Cardiac muscle cell (in vitro differentiated cells and primary cell): ENCODE data around the gene GALNT14. TPM values are rescaled to one million over a fixed set of nuclear protein-coding genes. Genes with fewer than 3 reads are reported as not detected.
A peak's percentile ranks its signal among the peaks of the same experiment; 100 is the strongest.

Experiments
- DNase-seq, 2 donors: peaks; one replicate each; pipeline versions ENCODE4 v3.0.0 to v3.0.0-alpha.2; 2010 to 2017; ENCODE audit warnings: low read depth in 1 of 2, low spot score in 1 of 2
- H3K27ac ChIP-seq: fragments of 200-600 bp; sonication (generic); 2 replicates; pipeline ENCODE4 v1.5.1; 2016
- H3K27me3 ChIP-seq: fragments of 200-600 bp; sonication (generic); 2 replicates; pipeline ENCODE4 v1.6.0; 2016; ENCODE audit warnings: control low read depth
- H3K36me3 ChIP-seq: fragments of 200-600 bp; sonication (generic); 2 replicates; pipeline ENCODE4 v1.5.1; 2016; ENCODE audit warnings: control low read depth
- H3K4me1 ChIP-seq: fragments of 200-600 bp; sonication (generic); 2 replicates; pipeline ENCODE4 v1.8.1; 2017; ENCODE audit warnings: low read depth, mild to moderate bottlenecking, mixed run types
- H3K4me3 ChIP-seq: fragments of 200-600 bp; sonication (generic); 2 replicates; pipeline ENCODE4 v1.5.1; 2016; ENCODE audit warnings: mild to moderate bottlenecking
- H3K9me3 ChIP-seq: fragments of 200-600 bp; sonication (generic); 2 replicates; pipeline ENCODE4 v1.5.1; 2017; ENCODE audit warnings: low read depth, mild to moderate bottlenecking, control low read depth
- CTCF ChIP-seq: IDR thresholded peaks from 2 replicates; pipeline ENCODE4 v1.5.1; 2012; ENCODE audit warnings: low read depth, mild to moderate bottlenecking, low read length
- polyA plus RNA-seq: library from polyadenylated mRNA; unstranded; fragments of >200 nt; fragmentation: Nextera tagmentation; extraction: Ambion mirVana; gene quantifications from 2 replicates; pipeline ENCODE4 v1.2.1, GENCODE V29; 2016
- total RNA-seq: library from RNA; depleted of rRNA; stranded (reverse); fragments of >200 nt; gene quantifications from 2 replicates; pipeline ENCODE4 v1.2.3, GENCODE V29; 2016

The GALNT14 gene
- total and polyA plus RNA-seq, 2 experiments from 2014 or later = 0.84 to 1.1 TPM

GRCh38 chr2:31136000-31136399 is 2.2 kb downstream of the GALNT14 start:
- Histone ChIP-seq H3K4me1 (no peaks in the 10 kb centered on the region), H3K27ac (no peak overlapping the region), H3K4me3 (no peak overlapping the region), H3K9me3 (no peaks in the 10 kb centered on the region), H3K36me3 (no peaks in the 10 kb centered on the region), H3K27me3 (peaks cover 56% of the 10 kb centered on the region)
- TF ChIP-seq CTCF = no peak
- DNase-seq = no peak

- no peak for TF ChIP-seq CTCF
- Histone ChIP-seq H3K9me3 (no peaks in the 10 kb centered on the region), H3K4me1 (no peaks in the 10 kb centered on the region), H3K4me3 (no peak overlapping the region), H3K27me3 (peaks cover 48% of the 10 kb centered on the region), H3K36me3 (no peaks in the 10 kb centered on the region), H3K27ac (no peak overlapping the region)
- DNase-seq = no peak
Measured at GRCh38 chr2:31134480-31134879, 3.8 kb downstream of the GALNT14 start.

GRCh38 chr2:31132786-31133185 is 5.5 kb downstream of the GALNT14 start:
- no peak for TF ChIP-seq CTCF
- no peak for DNase-seq
- Histone ChIP-seq H3K27me3 (peaks cover 31% of the 10 kb centered on the region), H3K27ac (no peak overlapping the region), H3K36me3 (no peaks in the 10 kb centered on the region), H3K9me3 (no peaks in the 10 kb centered on the region), H3K4me1 (no peaks in the 10 kb centered on the region), H3K4me3 (no peak overlapping the region)

- no peak for DNase-seq
- H3K27ac ChIP-seq = no peak overlapping the region
- H3K27me3 ChIP-seq = peaks cover 22% of the 10 kb centered on the region
- no peak overlapping the region for H3K4me3 ChIP-seq
- TF ChIP-seq CTCF = no peak
- no peaks in the 10 kb centered on the region for H3K4me1 ChIP-seq
- H3K36me3 ChIP-seq = no peaks in the 10 kb centered on the region
- no peaks in the 10 kb centered on the region for H3K9me3 ChIP-seq
Measured at GRCh38 chr2:31131871-31132270, 6.4 kb downstream of the GALNT14 start.

- no peaks in the 10 kb centered on the region for H3K9me3 ChIP-seq
- no peak overlapping the region for H3K4me3 ChIP-seq
- no peak overlapping the region for H3K27ac ChIP-seq
- H3K27me3 ChIP-seq = no peaks in the 10 kb centered on the region
- DNase-seq = peak in 1 of 2 donors; percentile 13
- no peaks in the 10 kb centered on the region for H3K4me1 ChIP-seq
- TF ChIP-seq CTCF = no peak
- no peaks in the 10 kb centered on the region for H3K36me3 ChIP-seq
Measured at GRCh38 chr2:31129375-31130171, 8.7 kb downstream of the GALNT14 start.
